ENCODE measurements around the gene HIP1. TPM values are rescaled to one million over a fixed set of nuclear protein-coding genes. Genes with fewer than 3 reads are reported as not detected.

Gene HIP1
- total and polyA plus RNA-seq, 2 of the 13 experiments (the other 11 are each of a cell fraction or from before 2014, with no cell fraction given) = 4.5 to 6.2 TPM

- TF ChIP-seq MXD1 (CRISPR knock-in tag; IDR thresholded peaks at IDR 0.05) (no peak), RXRA (CRISPR knock-in tag; IDR thresholded peaks at IDR 0.05) (no peak), ZNF143 (CRISPR knock-in tag; IDR thresholded peaks at IDR 0.05) (no peak), ZFP90 (CRISPR knock-in tag; IDR thresholded peaks at IDR 0.05; ENCODE audit: borderline replicate concordance) (no peak), ZNF644 (CRISPR knock-in tag; IDR thresholded peaks at IDR 0.05; ENCODE audit: low read depth) (peak; percentile 66), HNF4A (CRISPR knock-in tag; IDR thresholded peaks at IDR 0.05) (peak; percentile 79), TEAD3 (CRISPR knock-in tag; optimal IDR thresholded peaks at IDR 0.05; ENCODE audit: borderline replicate concordance) (peak; percentile 8), RBM22 (optimal IDR thresholded peaks at IDR 0.05; ENCODE audit: low read length) (no peak), ZNF263 (CRISPR knock-in tag; IDR thresholded peaks at IDR 0.05) (no peak), HNF4G (IDR thresholded peaks at IDR 0.05; ENCODE audit: borderline replicate concordance, low read depth, low read length) (no peak), HNF4G (CRISPR knock-in tag; IDR thresholded peaks at IDR 0.05; ENCODE audit: borderline replicate concordance, low read depth) (peak; percentile 25; the same call in 1 of the 2 replicates), SP5 (CRISPR knock-in tag; IDR thresholded peaks at IDR 0.05; ENCODE audit: borderline replicate concordance, low read depth) (no peak), E2F1 (CRISPR knock-in tag; IDR thresholded peaks at IDR 0.05) (no peak)
These were observed 19.1 kb downstream of the HIP1 start (continued) for GRCh38 chr7:75719626-75720025.

GRCh38 chr7:75718390-75719031 is 20.2 kb downstream of the HIP1 start:
- WGBS (ENCODE audit: low lambda C conversion rate) = 80% methylated on average over 10 of the region's 10 CpGs
- no peak for FAIRE-seq
- intact Hi-C loops (cut with micrococcal nuclease; ENCODE audit: unreplicated experiment) = no loop called here
- DNase-seq (ENCODE audit: low spot score) = no peak
- Histone ChIP-seq H3K27ac (ENCODE audit: extremely low read length, insufficient read depth, low read length) (no peak overlapping the region), H4K20me1 (ENCODE audit: insufficient read depth, low read length) (no peaks in the 10 kb centered on the region; the same call in 1 of the 2 replicates), H3K27me3 (ENCODE audit: control insufficient read depth in 1 of 2, insufficient read depth in 2 of 2, low read length in 2 of 2) (no peaks in the 10 kb centered on the region), H3K4me1 (ENCODE audit: insufficient read depth, low read length) (peaks cover 32% of the 10 kb centered on the region), H3K36me3 (replicated peaks in 1 of 2; ENCODE audit: control insufficient read depth in 1 of 2, insufficient read depth in 2 of 2, low read length in 2 of 2) (no peaks in the 10 kb centered on the region), H2AFZ (ENCODE audit: low read length) (no peak overlapping the region), H3K4me3 (replicated peaks in 1 of 3; ENCODE audit: insufficient read depth in 1 of 3, low read depth in 2 of 3, low read length in 3 of 3) (no peak overlapping the region), H3K79me2 (ENCODE audit: insufficient read depth, low read length) (no peaks in the 10 kb centered on the region), H3K9me3 (ENCODE audit: low read length) (no peaks in the 10 kb centered on the region), H3K4me2 (ENCODE audit: low read depth, low read length) (no peak overlapping the region), H3K9ac (ENCODE audit: insufficient read depth, low read depth, low read length) (no peak overlapping the region)
- CTCF ChIA-PET (ENCODE audit: low intra/inter-chr PET ratio, low total read pairs) = no interaction called here
- TF ChIP-seq ZNF703 (CRISPR knock-in tag; IDR thresholded peaks at IDR 0.05; ENCODE audit: borderline replicate concordance) (no peak), ZNF770 (CRISPR knock-in tag; IDR thresholded peaks at IDR 0.05) (0 out of 2 replicates have a peak, but pooled peaks have one; percentile 10), SP4 (CRISPR knock-in tag; IDR thresholded peaks at IDR 0.05) (no peak)
- BruUV-seq (replicated peaks) = no TSS peak
- no peak for ATAC-seq
- in situ Hi-C loops (cut with HindIII; ENCODE audit: extremely low pct_ligation_motif_present, low pct_unique_long_range_greater_than_20kb) = no loop called here
- POLR2A ChIA-PET = no interaction called here

Measured in HepG2 (cell line).